ENCODE data around the gene PROKR1. TPM values are rescaled to one million over a fixed set of nuclear protein-coding genes. Genes with fewer than 3 reads are reported as not detected.

The PROKR1 gene
- total RNA-seq, 6 experiments from 2014 or later: not detected

DNA sequence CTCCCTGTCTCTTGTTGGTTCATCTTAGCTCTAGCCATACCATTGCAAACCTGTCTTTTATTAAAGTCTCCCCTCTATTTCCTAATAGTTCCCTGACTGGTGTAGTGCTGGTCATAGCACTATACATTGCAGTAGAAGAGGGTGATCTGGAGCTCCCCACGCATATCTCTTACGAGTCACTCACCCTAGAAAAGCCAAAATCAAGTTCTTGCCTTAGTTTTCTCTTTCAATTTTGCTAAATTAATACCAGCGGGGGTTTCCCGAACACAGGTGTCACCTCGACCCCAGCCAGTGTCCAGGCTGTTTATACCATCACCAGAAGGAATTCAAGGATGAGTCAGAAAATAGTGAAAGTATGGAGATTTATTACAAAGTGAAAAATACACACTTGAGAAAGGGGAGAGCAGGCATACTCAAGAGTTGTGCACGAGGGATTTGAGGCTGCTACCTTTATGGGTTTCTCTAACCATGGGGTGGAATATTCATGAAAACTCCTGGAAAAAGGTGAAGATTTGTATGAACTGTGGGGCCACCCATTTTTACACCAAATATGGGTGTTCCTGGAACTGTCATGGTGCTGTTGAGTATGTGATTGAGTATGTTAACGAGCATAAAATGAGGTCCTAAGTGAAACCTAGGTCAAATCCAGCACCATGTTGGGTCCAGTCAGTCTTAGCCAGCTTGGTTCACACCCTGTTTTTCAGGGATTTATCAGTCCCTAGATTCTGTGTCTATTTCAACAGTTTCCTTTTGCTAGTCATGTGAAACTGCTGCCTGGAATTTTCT lies 20.2 kb downstream of the PROKR1 start:
- Mint-ChIP-seq H3K36me3 (ENCODE audit: low read depth) (no peaks in the 10 kb centered on the region), H3K4me1 (ENCODE audit: low read depth) (no peaks in the 10 kb centered on the region), H3K4me3 (no peak overlapping the region), H3K27me3 (ENCODE audit: insufficient read depth) (peaks cover 14% of the 10 kb centered on the region), H3K27ac (no peak overlapping the region), H3K9me3 (no peaks in the 10 kb centered on the region)
- TF ChIP-seq, protein P1, sequence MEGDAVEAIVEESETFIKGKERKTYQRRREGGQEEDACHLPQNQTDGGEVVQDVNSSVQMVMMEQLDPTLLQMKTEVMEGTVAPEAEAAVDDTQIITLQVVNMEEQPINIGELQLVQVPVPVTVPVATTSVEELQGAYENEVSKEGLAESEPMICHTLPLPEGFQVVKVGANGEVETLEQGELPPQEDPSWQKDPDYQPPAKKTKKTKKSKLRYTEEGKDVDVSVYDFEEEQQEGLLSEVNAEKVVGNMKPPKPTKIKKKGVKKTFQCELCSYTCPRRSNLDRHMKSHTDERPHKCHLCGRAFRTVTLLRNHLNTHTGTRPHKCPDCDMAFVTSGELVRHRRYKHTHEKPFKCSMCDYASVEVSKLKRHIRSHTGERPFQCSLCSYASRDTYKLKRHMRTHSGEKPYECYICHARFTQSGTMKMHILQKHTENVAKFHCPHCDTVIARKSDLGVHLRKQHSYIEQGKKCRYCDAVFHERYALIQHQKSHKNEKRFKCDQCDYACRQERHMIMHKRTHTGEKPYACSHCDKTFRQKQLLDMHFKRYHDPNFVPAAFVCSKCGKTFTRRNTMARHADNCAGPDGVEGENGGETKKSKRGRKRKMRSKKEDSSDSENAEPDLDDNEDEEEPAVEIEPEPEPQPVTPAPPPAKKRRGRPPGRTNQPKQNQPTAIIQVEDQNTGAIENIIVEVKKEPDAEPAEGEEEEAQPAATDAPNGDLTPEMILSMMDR (IDR thresholded peaks at IDR 0.05): no peak
- no peak for DNase-seq

DNA sequence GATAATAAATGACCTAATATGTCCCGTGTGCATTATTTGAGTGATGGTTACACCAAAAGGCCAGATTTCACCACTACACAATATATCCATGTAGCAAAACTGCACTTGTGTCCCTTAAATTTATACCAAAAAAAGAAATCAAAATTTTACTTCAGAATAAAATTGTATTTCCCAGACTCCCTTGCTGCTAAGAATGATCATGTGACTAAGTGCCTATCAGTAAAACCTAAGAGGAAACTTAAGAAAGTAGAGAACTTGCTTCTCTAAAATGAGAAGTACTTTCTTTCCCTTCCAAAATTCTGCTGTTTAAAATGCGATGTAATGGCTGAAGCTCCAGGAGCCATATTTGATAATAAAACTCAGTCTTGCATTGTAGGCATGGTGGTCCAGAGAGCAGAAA lies 24.0 kb downstream of the PROKR1 start:
- Mint-ChIP-seq H3K27ac (no peak overlapping the region), H3K4me1 (ENCODE audit: low read depth) (no peaks in the 10 kb centered on the region), H3K27me3 (ENCODE audit: insufficient read depth) (peaks cover 7% of the 10 kb centered on the region), H3K4me3 (no peak overlapping the region), H3K36me3 (ENCODE audit: low read depth) (no peaks in the 10 kb centered on the region), H3K9me3 (no peaks in the 10 kb centered on the region)
- no peak for DNase-seq
- TF ChIP-seq, protein P1 (IDR thresholded peaks at IDR 0.05): no peak

DNA sequence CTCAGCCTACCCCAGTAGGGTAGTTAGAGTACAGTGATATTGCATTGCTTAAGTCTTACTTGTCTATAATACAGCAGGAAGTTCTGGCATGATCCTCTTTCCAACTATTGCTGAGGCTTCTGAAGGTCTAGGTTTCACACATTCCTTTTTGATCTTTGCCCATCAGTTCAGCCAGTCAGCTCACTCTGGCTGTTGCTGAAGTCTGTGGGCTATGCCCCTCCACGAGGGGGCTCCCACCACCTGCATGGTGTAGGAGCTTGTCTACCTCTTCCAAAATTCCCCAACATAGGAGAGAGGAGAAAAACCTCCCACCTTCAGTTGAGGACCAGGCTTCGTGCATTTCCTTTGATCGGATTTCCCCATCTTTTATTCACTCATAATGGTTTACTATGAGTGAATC lies 26.3 kb downstream of the PROKR1 start:
- TF ChIP-seq, protein P1 (IDR thresholded peaks at IDR 0.05): no peak
- no peak overlapping the region for H3K27ac Mint-ChIP-seq

DNA sequence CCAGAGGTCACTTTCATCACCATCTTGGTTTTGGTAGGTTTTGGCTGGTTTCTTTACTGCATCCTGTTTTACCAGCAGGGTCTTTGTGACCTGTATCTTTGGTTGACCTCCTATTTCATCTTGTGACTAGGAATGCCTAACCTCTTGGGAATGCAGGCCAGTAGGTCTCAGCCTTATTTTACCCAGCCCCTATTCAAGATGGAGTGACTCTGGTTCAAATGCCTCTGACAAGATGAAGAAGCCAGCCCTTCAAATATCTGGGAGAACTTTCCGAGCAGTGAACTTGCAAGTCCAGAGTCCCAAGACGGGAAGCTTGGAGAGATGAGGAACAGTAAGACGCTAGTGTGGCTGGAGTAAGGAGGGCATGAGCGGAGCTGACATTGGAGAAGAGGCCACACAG lies 28.6 kb downstream of the PROKR1 start:
- TF ChIP-seq, protein P1 (IDR thresholded peaks at IDR 0.05): no peak
- H3K4me1 Mint-ChIP-seq (ENCODE audit: low read depth): no peaks in the 10 kb centered on the region

More for the DNA sequence above, 26.3 kb downstream of the PROKR1 start:
- H3K27me3 Mint-ChIP-seq (ENCODE audit: insufficient read depth): peaks cover 7% of the 10 kb centered on the region
- H3K4me3 Mint-ChIP-seq: no peak overlapping the region
- no peaks in the 10 kb centered on the region for H3K9me3 Mint-ChIP-seq
- no peaks in the 10 kb centered on the region for H3K4me1 Mint-ChIP-seq (ENCODE audit: low read depth)
- no peaks in the 10 kb centered on the region for H3K36me3 Mint-ChIP-seq (ENCODE audit: low read depth)
- no peak for DNase-seq

DNA sequence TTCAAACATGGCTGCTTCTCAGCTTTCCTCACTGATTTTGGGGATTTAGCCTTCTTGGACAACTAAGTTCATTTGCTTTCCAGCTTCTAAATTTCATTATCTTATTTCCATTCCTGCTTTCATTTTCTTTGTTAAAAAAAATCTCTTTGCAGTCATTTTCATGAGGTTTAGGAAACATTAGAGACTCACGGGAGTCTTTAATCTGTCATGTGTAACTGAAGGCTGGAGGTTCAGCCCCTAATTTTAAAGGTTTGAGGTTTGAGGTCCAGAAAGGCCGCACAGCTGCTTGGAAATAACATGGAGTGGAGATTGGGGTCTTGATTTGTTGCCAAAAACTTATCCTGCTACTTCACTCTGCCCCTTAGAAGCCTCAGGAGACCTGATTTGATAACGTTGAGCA lies 30.3 kb downstream of the PROKR1 start:
- Mint-ChIP-seq H3K4me1 (ENCODE audit: low read depth) (no peaks in the 10 kb centered on the region), H3K4me3 (no peak overlapping the region), H3K9me3 (no peaks in the 10 kb centered on the region), H3K36me3 (ENCODE audit: low read depth) (no peaks in the 10 kb centered on the region), H3K27me3 (ENCODE audit: insufficient read depth) (peaks cover 9% of the 10 kb centered on the region), H3K27ac (no peak overlapping the region)
- TF ChIP-seq, protein P1 (IDR thresholded peaks at IDR 0.05): no peak
- DNase-seq: no peak

More for the DNA sequence above, 28.6 kb downstream of the PROKR1 start:
- Mint-ChIP-seq H3K9me3 (no peaks in the 10 kb centered on the region), H3K27me3 (ENCODE audit: insufficient read depth) (peaks cover 9% of the 10 kb centered on the region), H3K27ac (no peak overlapping the region), H3K4me3 (no peak overlapping the region), H3K36me3 (ENCODE audit: low read depth) (no peaks in the 10 kb centered on the region)
- no peak for DNase-seq
